Measurements from ENCODE around the gene RUFY4. TPM values are rescaled to one million over a fixed set of nuclear protein-coding genes. Genes with fewer than 3 reads are reported as not detected.

The RUFY4 gene
- polyA plus RNA-seq, 1 donor (not counting 4 experiments of a cell fraction or from before 2014, with no cell fraction given), result not detected

DNA sequence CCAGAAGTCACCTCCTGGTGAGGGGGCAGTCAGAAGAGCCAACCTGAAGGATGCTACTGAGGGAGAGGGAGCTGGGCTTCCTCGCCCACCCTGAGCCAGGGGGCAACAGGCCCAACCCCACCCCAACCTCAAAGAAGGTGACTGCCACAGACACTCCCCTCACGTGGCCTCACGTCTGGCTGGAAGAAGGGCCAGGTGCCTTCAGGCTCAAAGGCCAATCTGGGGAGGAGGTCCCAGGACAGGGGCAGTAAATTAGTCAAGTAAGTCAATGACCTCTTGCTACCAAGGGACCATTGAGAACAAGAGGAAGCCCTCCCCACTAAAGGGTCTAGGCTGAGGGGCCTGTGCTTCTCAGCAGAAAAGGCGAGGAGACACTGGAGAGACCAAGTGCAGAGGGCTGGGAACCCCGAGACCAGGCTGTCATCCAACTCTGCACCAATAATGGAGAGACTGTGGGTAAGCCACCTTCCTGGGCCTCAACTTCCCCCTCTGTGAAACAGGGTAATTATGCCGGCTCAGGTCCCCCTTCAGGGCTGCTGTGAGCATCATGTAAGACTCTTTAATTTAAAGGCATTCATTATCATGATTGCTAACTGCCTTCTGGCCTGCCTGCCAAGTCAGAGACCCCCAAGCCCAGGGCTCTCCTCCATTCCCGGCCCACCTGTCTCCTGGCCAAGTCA lies 46.1 kb upstream of the RUFY4 start:
- H3K4me1 ChIP-seq (ENCODE audit: control insufficient read depth, extremely low read depth, insufficient read depth, low read length), result no peaks in the 10 kb centered on the region

DNA sequence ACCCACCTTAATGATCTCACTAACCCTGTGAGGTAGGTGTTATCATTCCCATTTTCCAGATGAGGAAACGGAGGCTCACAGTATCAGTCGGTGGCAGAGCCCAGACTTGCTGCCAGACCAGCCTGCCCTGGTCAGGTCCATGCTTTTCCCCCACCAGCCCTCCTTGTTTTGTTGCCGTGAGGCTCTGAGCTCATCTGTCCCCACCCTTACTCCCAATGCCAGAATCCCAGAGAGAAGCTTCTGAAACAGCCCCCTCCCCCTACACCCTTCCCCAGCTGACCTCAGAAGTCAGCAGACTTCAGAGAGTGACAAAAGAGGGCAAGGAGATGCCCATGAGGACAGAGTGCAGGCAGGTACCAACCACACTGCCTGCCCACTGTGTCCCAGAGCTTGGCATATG lies 45.4 kb upstream of the RUFY4 start:
- FAIRE-seq, result peak; percentile 68

More for the DNA sequence above, 46.1 kb upstream of the RUFY4 start:
- no peak overlapping the region for H3K4me3 ChIP-seq (ENCODE audit: control insufficient read depth in 2 of 3, extremely low read depth in 1 of 3, insufficient read depth in 2 of 3, low read depth in 1 of 3, low read length in 3 of 3)
- no peaks in the 10 kb centered on the region for H3K9me3 ChIP-seq (ENCODE audit: control insufficient read depth, low read depth, low read length)
- DNase-seq (ENCODE audit: low read depth, low spot score) (no peak), FAIRE-seq (no peak)
- TF ChIP-seq, protein P1, sequence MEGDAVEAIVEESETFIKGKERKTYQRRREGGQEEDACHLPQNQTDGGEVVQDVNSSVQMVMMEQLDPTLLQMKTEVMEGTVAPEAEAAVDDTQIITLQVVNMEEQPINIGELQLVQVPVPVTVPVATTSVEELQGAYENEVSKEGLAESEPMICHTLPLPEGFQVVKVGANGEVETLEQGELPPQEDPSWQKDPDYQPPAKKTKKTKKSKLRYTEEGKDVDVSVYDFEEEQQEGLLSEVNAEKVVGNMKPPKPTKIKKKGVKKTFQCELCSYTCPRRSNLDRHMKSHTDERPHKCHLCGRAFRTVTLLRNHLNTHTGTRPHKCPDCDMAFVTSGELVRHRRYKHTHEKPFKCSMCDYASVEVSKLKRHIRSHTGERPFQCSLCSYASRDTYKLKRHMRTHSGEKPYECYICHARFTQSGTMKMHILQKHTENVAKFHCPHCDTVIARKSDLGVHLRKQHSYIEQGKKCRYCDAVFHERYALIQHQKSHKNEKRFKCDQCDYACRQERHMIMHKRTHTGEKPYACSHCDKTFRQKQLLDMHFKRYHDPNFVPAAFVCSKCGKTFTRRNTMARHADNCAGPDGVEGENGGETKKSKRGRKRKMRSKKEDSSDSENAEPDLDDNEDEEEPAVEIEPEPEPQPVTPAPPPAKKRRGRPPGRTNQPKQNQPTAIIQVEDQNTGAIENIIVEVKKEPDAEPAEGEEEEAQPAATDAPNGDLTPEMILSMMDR (optimal IDR thresholded peaks at IDR 0.05 in 1 of 3, IDR thresholded peaks at IDR 0.05 in 1 of 3, conservative IDR thresholded peaks at IDR 0.05 in 1 of 3; ENCODE audit: extremely low read depth in 1 of 3, insufficient read depth in 2 of 3, low read length in 3 of 3), result no peak
- TF ChIP-seq EZH2 (IDR thresholded peaks at IDR 0.05; ENCODE audit: low read length), result no peak
- no peak overlapping the region for H3K9ac ChIP-seq (ENCODE audit: control insufficient read depth, extremely low read depth, insufficient read depth, low read length)
- no peak overlapping the region for H2AFZ ChIP-seq (ENCODE audit: control insufficient read depth, low read length)
- H3K9me1 ChIP-seq (ENCODE audit: control insufficient read depth, extremely low read depth, insufficient read depth, low read length), result no peaks in the 10 kb centered on the region
- H4K20me1 ChIP-seq (ENCODE audit: control insufficient read depth, extremely low read depth, insufficient read depth, low read length), result no peaks in the 10 kb centered on the region
- H3K27me3 ChIP-seq (ENCODE audit: control insufficient read depth, extremely low read depth, insufficient read depth, low read length), result peaks cover 16% of the 10 kb centered on the region
- no peaks in the 10 kb centered on the region for H3K79me2 ChIP-seq (ENCODE audit: control insufficient read depth, insufficient read depth, low read length)
- dilution Hi-C loops (cut with MboI; ENCODE audit: extremely low pct_ligation_motif_present, low sequenced_read_pairs), result no loop called here
- H3K27ac ChIP-seq (ENCODE audit: control insufficient read depth, insufficient read depth, low read length), result no peak overlapping the region
- H3K4me2 ChIP-seq (ENCODE audit: control insufficient read depth, extremely low read depth, insufficient read depth, low read depth, low read length), result no peak overlapping the region
- H3K36me3 ChIP-seq (ENCODE audit: control insufficient read depth in 2 of 2, extremely low read depth in 1 of 2, insufficient read depth in 2 of 2, low read length in 2 of 2), result no peaks in the 10 kb centered on the region

More for the DNA sequence above, 45.4 kb upstream of the RUFY4 start:
- H3K9ac ChIP-seq (ENCODE audit: control insufficient read depth, extremely low read depth, insufficient read depth, low read length), result no peak overlapping the region
- H3K27me3 ChIP-seq (ENCODE audit: control insufficient read depth, extremely low read depth, insufficient read depth, low read length), result peaks cover 16% of the 10 kb centered on the region
- dilution Hi-C loops (cut with MboI; ENCODE audit: extremely low pct_ligation_motif_present, low sequenced_read_pairs), result no loop called here
- no peak for DNase-seq (ENCODE audit: low read depth, low spot score)
- no peak overlapping the region for H3K4me2 ChIP-seq (ENCODE audit: control insufficient read depth, extremely low read depth, insufficient read depth, low read depth, low read length)
- no peaks in the 10 kb centered on the region for H3K9me3 ChIP-seq (ENCODE audit: control insufficient read depth, low read depth, low read length)
- no peaks in the 10 kb centered on the region for H3K9me1 ChIP-seq (ENCODE audit: control insufficient read depth, extremely low read depth, insufficient read depth, low read length)
- no peak overlapping the region for H3K4me3 ChIP-seq (ENCODE audit: control insufficient read depth in 2 of 3, extremely low read depth in 1 of 3, insufficient read depth in 2 of 3, low read depth in 1 of 3, low read length in 3 of 3)
- H3K79me2 ChIP-seq (ENCODE audit: control insufficient read depth, insufficient read depth, low read length), result no peaks in the 10 kb centered on the region
- no peak overlapping the region for H2AFZ ChIP-seq (ENCODE audit: control insufficient read depth, low read length)
- no peaks in the 10 kb centered on the region for H3K36me3 ChIP-seq (ENCODE audit: control insufficient read depth in 2 of 2, extremely low read depth in 1 of 2, insufficient read depth in 2 of 2, low read length in 2 of 2)
- H3K4me1 ChIP-seq (ENCODE audit: control insufficient read depth, extremely low read depth, insufficient read depth, low read length), result peaks cover 6% of the 10 kb centered on the region
- no peaks in the 10 kb centered on the region for H4K20me1 ChIP-seq (ENCODE audit: control insufficient read depth, extremely low read depth, insufficient read depth, low read length)
- no peak for TF ChIP-seq EZH2 (IDR thresholded peaks at IDR 0.05; ENCODE audit: low read length)
- TF ChIP-seq, protein P1 (optimal IDR thresholded peaks at IDR 0.05 in 1 of 3, IDR thresholded peaks at IDR 0.05 in 1 of 3, conservative IDR thresholded peaks at IDR 0.05 in 1 of 3; ENCODE audit: extremely low read depth in 1 of 3, insufficient read depth in 2 of 3, low read length in 3 of 3), result no peak
- no peak overlapping the region for H3K27ac ChIP-seq (ENCODE audit: control insufficient read depth, insufficient read depth, low read length)
